MM.1S (cell line): ENCODE measurements around the gene RAB3IL1.

Source experiments
- DNase-seq: peaks from one replicate; pipeline ENCODE4 v3.0.0-alpha.2; 2015
- H2AFZ ChIP-seq: fragments of 300-600 bp; sonication (generic); 2 replicates; pipeline ENCODE4 v1.6.0; 2016; ENCODE audit warnings: antibody characterized with exemption, low read length
- H3F3A ChIP-seq: fragments of 300-600 bp; sonication (generic); 2 replicates; pipeline ENCODE4 v1.6.1; 2016; ENCODE audit warnings: mild to moderate bottlenecking, antibody characterized with exemption, low read length, moderate library complexity, mixed read lengths; ENCODE audit not compliant: insufficient read depth
- H3K27ac ChIP-seq: fragments of 300-600 bp; sonication (generic); 2 replicates; pipeline ENCODE4 v1.5.1; 2016; ENCODE audit warnings: mild to moderate bottlenecking, low read length
- H3K27me3 ChIP-seq: fragments of 300-600 bp; sonication (generic); replicated peaks from 2 replicates; pipeline ENCODE4 v1.6.0; 2016; ENCODE audit warnings: low read length; ENCODE audit not compliant: insufficient read depth
- H3K36me3 ChIP-seq: fragments of 300-600 bp; sonication (generic); replicated peaks from 2 replicates; pipeline ENCODE4 v1.6.1; 2016; ENCODE audit warnings: mild to moderate bottlenecking, low read length, mixed read lengths; ENCODE audit not compliant: insufficient read depth
- H3K4me1 ChIP-seq: fragments of 300-600 bp; sonication (generic); 2 replicates; pipeline ENCODE4 v1.6.1; 2016; ENCODE audit warnings: low read length, mixed read lengths
- H3K4me2 ChIP-seq: fragments of 300-600 bp; sonication (generic); 2 replicates; pipeline ENCODE4 v1.6.0; 2016; ENCODE audit warnings: low read depth, low read length
- H3K4me3 ChIP-seq: fragments of 300-600 bp; sonication (generic); 2 replicates; pipeline ENCODE4 v1.5.1; 2016; ENCODE audit warnings: low read length, mixed read lengths
- H3K79me2 ChIP-seq: fragments of 300-600 bp; sonication (generic); 2 replicates; pipeline ENCODE4 v1.6.1; 2016; ENCODE audit warnings: mixed run types, low read length, mixed read lengths
- H3K9ac ChIP-seq: fragments of 300-600 bp; sonication (generic); 2 replicates; pipeline ENCODE4 v1.6.1; 2016; ENCODE audit warnings: low read length, mixed read lengths
- H3K9me2 ChIP-seq: fragments of 300-600 bp; sonication (generic); replicated peaks from 2 replicates; pipeline ENCODE4 v1.6.1; 2016; ENCODE audit warnings: mild to moderate bottlenecking, low read length, mixed read lengths; ENCODE audit not compliant: insufficient read depth
- H3K9me3 ChIP-seq: fragments of 300-600 bp; sonication (generic); replicated peaks from 2 replicates; pipeline ENCODE4 v1.6.1; 2016; ENCODE audit warnings: mild to moderate bottlenecking, low read length, mixed read lengths; ENCODE audit not compliant: insufficient read depth
- H4K20me1 ChIP-seq: fragments of 300-600 bp; sonication (generic); 2 replicates; pipeline ENCODE4 v1.6.1; 2016; ENCODE audit warnings: mild to moderate bottlenecking, low read length, moderate library complexity, mixed read lengths; ENCODE audit not compliant: insufficient read depth
- EZH2 ChIP-seq: fragments of 300-600 bp; sonication (generic); optimal IDR thresholded peaks from 2 replicates; pipeline ENCODE3; 2017; ENCODE audit warnings: low read depth, mild to moderate bottlenecking, antibody characterized with exemption, low read length, mixed read lengths
- EZH2phosphoT487 ChIP-seq: fragments of 300-600 bp; sonication (generic); IDR thresholded peaks from 2 replicates; pipeline ENCODE4 v1.6.1; 2018; ENCODE audit warnings: antibody characterized with exemption, low read length
- TF ChIP-seq, protein P1 (sequence below): fragments of 300-600 bp; sonication (generic); IDR thresholded peaks from 2 replicates; pipeline ENCODE4 v1.5.1; 2016; ENCODE audit warnings: antibody characterized with exemption, low read length, mixed read lengths

Gene RAB3IL1

DNA sequence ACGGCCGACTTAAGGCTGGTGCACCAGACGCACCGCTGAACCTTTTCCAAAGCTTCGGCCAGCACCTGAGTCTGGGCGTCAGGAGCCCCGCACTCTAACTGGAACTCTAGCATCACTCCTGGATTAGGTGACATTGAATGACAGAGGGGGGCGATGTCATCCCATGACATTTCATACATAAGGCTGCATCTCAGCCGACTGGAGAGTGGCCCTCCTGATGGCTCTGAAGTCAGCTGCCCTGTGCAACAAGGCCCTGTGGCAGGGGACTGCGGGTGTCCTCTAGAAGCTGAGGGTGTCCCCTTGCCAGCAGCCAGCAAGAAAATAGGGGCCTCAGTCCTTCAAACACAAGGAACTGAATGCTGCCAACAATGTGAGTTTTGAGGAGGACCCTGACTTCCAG is 16.0 kb downstream of the RAB3IL1 start:
- no peaks in the 10 kb centered on the region for H4K20me1 ChIP-seq
- H3K9ac ChIP-seq: no peak overlapping the region
- no peaks in the 10 kb centered on the region for H3F3A ChIP-seq
- no peaks in the 10 kb centered on the region for H3K79me2 ChIP-seq
- H3K36me3 ChIP-seq: no peaks in the 10 kb centered on the region
- DNase-seq: no peak
- no peak overlapping the region for H3K4me3 ChIP-seq
- no peak overlapping the region for H3K27ac ChIP-seq
- H2AFZ ChIP-seq: no peak overlapping the region
- H3K27me3 ChIP-seq: peaks cover 6% of the 10 kb centered on the region; the same call in 1 of the 2 replicates
- TF ChIP-seq, protein P1, sequence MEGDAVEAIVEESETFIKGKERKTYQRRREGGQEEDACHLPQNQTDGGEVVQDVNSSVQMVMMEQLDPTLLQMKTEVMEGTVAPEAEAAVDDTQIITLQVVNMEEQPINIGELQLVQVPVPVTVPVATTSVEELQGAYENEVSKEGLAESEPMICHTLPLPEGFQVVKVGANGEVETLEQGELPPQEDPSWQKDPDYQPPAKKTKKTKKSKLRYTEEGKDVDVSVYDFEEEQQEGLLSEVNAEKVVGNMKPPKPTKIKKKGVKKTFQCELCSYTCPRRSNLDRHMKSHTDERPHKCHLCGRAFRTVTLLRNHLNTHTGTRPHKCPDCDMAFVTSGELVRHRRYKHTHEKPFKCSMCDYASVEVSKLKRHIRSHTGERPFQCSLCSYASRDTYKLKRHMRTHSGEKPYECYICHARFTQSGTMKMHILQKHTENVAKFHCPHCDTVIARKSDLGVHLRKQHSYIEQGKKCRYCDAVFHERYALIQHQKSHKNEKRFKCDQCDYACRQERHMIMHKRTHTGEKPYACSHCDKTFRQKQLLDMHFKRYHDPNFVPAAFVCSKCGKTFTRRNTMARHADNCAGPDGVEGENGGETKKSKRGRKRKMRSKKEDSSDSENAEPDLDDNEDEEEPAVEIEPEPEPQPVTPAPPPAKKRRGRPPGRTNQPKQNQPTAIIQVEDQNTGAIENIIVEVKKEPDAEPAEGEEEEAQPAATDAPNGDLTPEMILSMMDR: no peak
- TF ChIP-seq EZH2phosphoT487 (no peak), EZH2 (no peak)
- H3K4me2 ChIP-seq: no peak overlapping the region
- no peaks in the 10 kb centered on the region for H3K9me3 ChIP-seq
- H3K9me2 ChIP-seq: no peaks in the 10 kb centered on the region
- H3K4me1 ChIP-seq: peaks cover 4% of the 10 kb centered on the region; the same call in 1 of the 2 replicates

DNA sequence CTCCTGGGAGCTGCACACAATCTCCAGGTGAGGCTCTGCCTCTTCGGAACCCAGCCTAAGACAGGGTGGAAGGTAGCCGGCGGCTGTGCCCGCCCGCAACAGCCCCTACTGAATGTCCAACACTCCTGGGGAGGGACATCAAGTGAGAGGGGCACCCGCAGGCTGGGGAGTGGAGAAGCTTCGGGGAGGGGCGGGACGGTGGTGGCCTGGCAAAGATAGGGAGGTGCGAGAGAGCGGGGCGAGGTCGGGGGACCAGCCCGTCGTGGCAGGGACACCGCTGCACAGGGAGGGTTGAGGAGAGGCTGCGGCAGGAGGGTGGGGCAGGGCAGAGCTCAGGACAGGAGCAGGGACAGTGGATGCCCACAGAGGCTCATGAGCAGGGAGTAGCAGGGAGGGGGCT is 17.1 kb downstream of the RAB3IL1 start:
- TF ChIP-seq, protein P1: no peak
- TF ChIP-seq EZH2phosphoT487 (no peak), EZH2 (no peak)
- H3K79me2 ChIP-seq: no peaks in the 10 kb centered on the region
- H3K27ac ChIP-seq: no peak overlapping the region
- H3K27me3 ChIP-seq: peaks cover 17% of the 10 kb centered on the region
- no peaks in the 10 kb centered on the region for H3F3A ChIP-seq
- no peak overlapping the region for H2AFZ ChIP-seq
- H3K9me3 ChIP-seq: no peaks in the 10 kb centered on the region
- no peak for DNase-seq
- no peaks in the 10 kb centered on the region for H4K20me1 ChIP-seq
- peaks cover 4% of the 10 kb centered on the region; the same call in 1 of the 2 replicates for H3K4me1 ChIP-seq
- H3K4me2 ChIP-seq: no peak overlapping the region
- no peaks in the 10 kb centered on the region for H3K9me2 ChIP-seq
- no peak overlapping the region for H3K9ac ChIP-seq
- H3K4me3 ChIP-seq: no peak overlapping the region
- H3K36me3 ChIP-seq: no peaks in the 10 kb centered on the region

DNA sequence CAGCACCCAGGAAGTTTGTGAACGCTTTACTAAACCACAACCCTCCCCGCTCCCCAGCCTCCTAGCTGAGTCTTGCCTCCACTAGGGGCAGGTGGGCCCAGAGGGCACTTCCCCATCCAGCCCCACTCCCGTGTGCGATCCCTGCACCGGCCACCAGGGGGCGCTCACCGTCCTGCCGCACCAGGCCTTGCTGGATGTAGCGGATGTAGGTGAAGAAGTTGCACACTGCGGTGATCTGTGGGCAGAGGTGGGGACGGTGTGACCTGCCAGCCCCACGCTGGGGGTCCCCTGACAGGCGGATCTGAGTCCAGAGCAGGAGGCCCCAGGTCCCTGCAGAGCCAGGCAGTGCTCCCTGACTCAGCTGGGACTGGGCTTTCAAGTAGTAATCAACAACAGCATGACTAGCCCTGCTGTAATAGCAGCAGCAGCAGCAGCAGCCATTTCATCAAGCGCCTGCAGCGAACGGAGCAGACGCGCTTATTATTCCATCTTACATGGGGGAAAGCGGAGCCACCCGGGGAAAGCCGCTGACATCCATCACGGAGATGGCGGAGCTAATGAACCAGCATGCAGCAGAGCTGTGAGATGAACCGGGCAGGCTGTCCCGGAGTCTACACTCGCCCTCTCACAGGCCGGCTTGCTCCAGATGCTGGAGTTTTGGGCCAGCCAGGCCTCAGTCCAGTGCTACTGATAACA is 18.1 kb downstream of the RAB3IL1 start:
- H3K4me2 ChIP-seq: peak overlapping the region; percentile 27; the same call in 1 of the 2 replicates
- TF ChIP-seq EZH2phosphoT487: no peak
- no peak for TF ChIP-seq EZH2
- TF ChIP-seq, protein P1: peak; percentile 99

More for the DNA sequence above, 18.1 kb downstream of the RAB3IL1 start:
- Histone ChIP-seq H3K9me3 (no peaks in the 10 kb centered on the region), H3K4me3 (no peak overlapping the region), H3F3A (no peaks in the 10 kb centered on the region), H3K27me3 (peaks cover 24% of the 10 kb centered on the region), H4K20me1 (no peaks in the 10 kb centered on the region), H3K36me3 (no peaks in the 10 kb centered on the region), H3K79me2 (no peaks in the 10 kb centered on the region), H3K9ac (no peak overlapping the region), H3K27ac (no peak overlapping the region), H3K4me1 (peaks cover 4% of the 10 kb centered on the region; the same call in 1 of the 2 replicates), H2AFZ (peak overlapping the region; percentile 58; the same call in 1 of the 2 replicates), H3K9me2 (no peaks in the 10 kb centered on the region)
- peak; percentile 77 for DNase-seq
